Stimulated activated CD4-positive, alpha-beta T cell treated with anti-CD3 and anti-CD28 coated beads, Interleukin-12 subunit alpha, Interleukin-12 subunit beta, amount 100 ng/mL, for 4 hours (primary cell): ENCODE data around the gene WWOX.

Experiments
- DNase-seq: peaks from one replicate; pipeline ENCODE4 v3.0.0-alpha.2; 2020

Gene WWOX

DNA sequence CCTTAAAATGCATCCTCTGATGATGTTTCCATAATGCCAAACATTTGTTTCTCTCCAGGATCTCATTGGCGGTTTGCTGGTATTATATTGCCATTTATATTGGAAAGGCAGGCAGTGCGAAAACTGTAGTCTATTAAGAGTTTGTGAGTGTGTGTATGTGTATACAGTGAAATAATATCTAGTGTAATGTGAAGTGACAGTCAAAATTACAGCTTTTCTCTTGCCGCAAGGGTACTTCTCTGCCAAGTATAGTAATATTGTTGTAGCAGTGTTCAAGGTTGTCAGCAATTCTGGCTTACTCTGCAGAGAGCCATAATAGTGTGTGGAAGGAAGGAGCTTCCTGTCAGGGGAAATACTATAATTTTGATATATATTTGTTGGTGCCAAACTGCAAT is 178.6 kb downstream of the WWOX start:
- DNase-seq, result no peak

DNA sequence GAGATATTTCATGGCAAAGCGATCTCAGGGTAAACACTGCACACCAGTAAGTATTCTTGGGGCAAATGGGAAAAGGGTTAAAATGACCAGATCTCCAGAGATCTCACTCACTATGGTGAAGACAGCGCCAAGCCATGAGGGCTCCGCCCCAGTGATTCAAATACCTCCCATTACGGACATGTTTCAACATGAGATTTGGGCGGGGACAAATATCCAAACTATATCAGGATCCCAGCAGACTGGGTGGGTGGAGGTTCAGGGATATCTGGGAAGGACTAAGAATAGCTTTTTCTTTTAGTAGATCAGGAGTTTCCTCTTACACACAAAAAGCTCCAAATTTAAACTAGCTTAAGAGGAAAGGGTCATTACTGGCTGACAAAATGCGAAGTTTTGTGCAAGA is 181.7 kb downstream of the WWOX start:
- no peak for DNase-seq

DNA sequence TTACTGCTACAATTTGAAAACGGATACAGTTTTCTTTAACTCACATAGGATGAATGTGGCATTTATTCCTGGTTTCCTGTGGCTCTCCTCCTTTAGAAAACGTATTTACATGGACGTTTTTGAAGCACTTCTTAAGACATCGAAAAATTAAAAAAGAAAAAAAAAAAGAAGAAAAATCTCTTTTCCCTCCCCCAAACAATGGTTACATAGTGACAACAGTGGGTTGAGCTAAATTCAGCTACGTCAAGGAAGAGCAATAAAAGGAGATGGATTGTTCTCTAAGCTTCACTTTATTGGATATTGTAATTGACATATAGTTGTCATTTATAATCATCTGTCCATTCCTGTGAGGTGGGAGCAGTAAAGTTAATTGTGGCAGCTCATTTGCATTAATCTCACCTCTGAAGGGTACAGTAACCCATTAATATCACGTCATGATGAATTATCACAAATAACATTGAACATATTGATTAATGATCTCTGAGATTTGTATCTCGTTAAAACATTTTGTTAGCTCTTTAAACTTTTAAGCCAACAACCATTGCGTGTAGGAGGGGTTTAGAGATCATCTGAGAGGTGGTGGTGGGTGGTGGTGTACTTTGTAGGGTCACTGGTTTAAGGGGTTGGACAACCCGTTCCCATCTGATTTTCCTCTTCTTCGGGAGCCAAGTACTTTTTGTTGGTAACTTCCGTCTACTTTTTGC is 184.2 kb downstream of the WWOX start:
- DNase-seq, result no peak

DNA sequence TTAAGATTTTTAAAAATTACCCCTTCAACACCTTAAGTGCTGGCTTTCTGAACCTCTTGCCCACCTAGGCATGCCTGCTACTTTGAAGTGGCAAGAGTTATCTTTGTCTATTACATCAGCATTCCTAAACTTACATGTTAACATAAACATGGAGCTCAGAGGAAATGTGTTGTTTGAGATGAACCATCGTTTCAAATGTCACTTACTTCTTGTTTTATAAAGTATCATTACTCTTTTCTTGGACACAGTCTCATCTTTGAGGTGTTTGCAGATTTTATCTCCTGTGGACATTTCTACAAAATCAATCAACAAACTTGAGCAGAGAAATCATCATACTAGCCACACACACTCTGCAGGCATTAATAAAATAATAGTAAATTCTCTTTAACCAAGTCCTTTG is 184.9 kb downstream of the WWOX start:
- no peak for DNase-seq

DNA sequence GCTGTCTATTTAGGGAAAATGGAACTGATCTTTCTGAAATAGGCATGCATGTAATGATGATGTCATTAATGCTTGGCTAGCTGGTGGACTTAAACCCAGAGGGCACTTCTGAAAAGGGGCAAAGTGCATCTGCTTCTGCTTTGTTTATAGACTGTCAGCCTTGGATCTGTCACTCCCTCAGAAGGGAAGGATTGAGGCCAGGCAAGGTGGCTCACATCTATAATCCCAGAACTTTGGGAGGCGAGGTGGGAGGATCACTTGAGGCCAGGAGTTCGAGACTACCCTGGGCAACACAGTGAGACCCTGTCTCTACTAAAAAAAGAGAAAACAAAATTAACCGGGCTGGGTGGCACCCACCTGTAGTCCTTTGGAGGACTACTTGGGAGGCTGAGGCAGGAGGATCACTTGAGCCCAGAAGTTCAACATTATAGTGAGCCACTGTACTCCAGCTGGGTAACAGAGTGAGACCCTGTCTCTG is 185.5 kb downstream of the WWOX start:
- no peak for DNase-seq

DNA sequence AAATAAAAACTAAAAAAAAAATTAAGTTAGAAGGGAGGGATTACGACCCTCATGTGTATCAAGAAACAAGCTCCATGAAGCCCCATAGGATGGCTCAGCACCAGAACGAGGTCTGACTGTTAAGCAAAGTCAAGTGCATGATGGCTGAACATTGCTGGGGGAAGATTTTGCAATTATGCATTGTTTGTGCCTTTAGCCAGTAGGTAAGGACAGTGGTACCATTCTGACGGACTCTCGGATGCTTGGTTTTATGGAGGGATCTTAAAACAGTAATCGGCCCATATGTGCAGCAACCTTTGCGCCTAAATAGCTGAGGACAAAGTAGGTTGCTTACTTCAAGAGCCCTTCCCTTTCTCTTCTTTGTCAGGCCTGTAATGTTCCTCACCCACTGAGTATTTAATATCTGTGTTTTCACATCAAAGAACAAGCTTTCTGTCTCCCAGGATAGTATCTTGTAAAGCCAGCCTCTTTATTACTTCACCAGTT is 186.0 kb downstream of the WWOX start:
- no peak for DNase-seq

DNA sequence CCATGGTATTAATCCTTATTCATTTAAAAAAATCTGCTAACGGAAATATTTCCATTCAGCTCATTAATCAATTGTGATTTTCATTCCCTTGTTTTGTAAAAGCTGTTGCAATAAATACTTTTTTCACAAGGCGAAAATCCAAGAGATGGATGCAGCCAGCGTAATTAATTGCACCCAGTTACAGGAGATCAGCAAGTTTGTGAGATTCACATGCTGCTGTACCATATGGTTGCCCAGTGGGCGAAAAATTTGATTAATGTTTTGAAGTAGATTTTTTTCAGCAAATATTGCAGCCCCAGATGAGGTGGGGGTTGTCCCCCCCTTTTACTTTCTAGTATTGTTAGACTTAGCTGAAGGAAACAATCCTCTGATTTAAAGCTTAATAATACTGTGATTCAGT is 186.6 kb downstream of the WWOX start:
- no peak for DNase-seq

DNA sequence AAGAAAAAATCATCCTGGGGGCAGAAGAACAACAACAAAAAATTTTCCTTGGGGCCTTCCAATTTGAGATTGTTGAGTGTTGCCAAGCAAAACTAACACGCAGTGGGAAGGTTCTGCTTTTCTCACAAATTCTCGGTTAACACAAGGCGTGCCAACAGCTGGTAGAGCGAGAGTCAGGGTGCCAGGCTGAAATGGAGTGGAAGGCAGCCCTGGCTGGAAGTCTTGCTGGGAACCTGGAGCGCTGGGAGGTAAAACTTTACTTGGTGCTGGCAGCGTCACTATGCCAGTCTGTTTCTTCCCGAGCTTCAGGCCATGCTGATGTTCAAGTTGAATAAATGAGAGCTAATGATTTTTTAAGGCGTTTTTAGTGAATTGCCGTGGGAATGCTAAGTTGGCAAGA is 189.4 kb downstream of the WWOX start:
- no peak for DNase-seq

DNA sequence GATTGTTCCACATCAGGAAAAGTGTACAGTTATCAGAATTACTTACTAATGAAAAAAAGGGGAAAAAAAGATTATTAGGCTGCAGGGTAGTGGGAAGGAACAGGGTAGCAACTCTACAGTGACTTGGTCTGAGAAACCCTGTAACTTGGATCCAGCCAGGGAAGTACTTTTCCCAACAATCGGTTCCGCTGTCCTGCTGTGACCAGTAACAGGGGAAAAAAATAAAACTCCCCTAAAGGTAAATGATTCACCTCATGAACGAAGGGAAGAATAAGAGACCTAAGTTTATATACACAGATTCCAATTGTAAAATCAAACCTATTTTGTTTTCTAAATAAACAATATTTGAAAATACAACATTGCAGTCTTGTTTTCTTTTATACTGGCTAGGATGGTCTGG is 189.9 kb downstream of the WWOX start:
- no peak for DNase-seq

DNA sequence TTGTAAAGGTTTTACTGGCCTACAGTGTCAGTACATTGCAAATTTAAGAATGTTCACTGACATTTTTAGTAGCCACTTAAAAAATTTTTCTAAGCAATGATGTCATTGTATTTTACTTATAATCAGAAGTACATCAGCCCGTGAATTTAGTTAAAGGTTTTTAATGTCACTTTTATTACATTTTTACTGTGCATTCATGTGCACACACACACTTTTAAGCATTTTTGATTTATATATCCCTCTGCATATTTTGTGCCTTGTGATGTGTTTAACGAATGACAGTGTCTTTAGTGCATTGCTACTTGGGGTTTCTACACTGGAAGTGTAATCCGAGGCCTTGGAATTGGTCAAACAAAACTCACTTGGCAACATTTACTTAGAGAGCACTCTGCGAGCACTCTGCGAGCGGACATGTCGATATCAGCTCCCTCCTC is 190.4 kb downstream of the WWOX start:
- DNase-seq, result no peak

DNA sequence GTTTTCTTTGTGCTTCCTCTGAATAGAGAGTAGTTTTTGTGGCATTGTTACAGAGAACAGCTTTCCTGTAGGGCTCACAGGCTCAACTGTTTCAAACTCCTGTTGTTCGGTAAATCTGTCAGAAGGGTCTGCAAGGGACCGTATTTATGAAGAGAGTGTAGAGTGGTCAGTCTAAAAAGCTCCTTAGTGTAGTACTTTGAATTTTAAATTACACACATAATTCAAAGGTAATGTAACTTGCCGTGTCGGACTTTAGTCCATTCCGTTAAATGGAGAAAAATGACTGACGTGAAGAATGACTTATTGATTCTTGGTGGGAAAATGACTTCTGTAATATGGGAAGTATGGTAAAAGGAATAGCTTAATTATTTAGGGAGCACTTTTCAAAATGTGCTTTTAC is 190.9 kb downstream of the WWOX start:
- DNase-seq, result no peak

DNA sequence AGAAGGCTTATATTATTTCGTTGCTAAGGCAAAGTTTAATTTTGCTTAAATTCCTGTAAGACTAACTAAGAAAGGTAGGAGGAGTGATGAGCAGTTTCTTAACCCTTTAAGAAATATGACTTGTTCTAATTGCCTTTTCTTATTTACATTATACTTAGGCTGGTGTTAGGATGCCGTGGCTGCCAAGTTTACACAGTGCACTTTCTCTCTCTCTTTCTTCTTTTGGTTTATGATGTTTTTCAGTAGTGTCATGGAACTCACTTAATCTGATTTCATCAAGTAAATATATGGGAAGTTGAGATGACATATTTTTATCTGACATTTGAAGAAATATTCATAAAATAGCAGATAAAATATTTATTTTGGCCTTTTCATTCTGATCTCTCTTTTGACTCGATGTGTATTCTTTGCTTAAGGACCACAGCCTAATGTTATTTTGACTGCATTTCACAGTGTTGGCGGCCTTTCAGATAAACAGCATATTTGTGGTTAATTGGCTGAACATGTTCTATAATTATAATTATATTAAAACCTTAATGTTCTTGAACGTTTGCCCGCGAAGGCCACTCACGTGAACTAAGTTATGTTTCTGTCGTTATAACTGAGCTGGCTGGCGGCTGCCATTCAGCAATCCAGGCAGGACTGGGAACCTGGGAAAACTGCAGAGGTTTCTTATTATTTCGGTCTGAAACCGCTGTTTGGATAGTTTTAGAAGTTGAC is 191.6 kb downstream of the WWOX start:
- DNase-seq, result no peak

DNA sequence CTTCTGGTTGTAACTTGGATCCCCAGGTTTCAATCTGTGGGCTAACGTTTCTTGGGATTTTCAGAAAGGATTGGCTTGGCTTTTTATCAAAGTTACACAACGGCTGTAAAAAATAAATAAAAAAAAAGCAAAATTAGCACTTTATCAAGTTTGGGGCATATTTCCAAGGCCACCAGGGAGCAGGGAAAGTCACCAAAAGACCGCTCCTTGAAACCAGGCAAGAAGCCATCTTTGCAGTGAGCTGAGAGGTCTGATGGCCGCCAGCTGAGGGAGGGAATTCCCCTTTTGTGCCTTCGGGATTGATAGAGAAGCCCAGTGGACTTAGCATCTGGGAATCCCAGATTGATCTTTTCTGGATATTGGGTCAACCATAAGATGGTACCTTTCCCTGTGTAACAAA is 192.2 kb downstream of the WWOX start:
- no peak for DNase-seq

DNA sequence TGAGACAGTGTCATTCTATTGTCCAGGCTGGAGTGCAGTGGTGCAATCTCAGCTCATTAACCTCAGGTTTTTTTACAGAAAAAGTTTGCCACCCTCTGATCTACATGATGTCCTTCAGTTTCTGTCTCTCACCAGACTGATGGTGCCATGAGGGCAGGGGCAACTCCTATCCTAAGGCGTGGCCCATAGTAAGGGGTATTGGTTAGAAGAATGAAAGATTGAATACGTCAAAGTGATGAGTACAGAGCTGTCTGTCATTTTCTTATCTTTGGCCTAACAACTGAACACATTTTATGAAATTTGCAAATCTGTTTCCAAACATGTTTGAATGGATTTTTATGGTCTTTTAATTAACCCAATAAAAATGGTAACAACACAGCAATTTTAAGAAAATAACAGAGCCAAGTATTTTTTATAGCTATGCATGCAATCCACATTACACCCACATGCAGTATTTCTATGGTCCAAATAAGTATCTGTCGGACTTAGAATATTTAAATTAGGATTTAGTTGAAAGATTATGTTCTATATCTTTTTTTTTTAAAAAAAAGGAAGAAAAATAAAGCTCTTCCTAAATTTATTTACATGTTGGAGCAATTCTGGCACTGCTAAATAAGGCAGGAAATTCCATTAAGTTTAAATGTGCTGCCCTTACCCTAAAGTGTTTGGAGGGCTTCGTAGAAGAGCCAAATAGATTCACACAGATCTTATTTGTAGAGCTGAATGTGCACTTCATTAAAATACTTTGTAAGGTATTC is 192.8 kb downstream of the WWOX start:
- DNase-seq, result no peak

DNA sequence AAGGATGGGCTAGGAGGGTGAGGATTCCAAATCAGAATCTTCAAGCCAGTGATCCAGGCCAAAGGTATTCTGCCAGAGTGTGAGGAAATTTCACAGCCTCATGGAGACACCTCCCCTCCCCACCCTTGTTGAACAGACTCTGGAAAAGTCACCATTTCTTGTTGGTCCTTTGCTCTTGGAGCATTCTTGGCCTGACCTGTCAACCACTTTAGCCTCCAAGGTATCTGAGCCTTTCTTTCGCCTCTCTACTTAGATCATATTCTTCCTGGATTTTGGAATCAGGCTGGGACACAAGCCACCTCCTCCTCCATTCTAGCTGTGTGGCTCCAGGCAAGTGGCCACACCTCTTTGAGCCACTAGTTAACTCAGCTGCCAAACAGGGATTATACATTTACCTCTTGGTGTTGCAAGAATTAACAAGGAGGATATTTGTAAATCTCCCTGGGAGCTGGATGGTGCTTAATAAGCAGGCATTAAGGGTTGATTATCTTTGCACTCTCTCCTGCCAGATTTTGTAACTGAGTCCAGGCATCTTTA is 193.5 kb downstream of the WWOX start:
- DNase-seq, result no peak

DNA sequence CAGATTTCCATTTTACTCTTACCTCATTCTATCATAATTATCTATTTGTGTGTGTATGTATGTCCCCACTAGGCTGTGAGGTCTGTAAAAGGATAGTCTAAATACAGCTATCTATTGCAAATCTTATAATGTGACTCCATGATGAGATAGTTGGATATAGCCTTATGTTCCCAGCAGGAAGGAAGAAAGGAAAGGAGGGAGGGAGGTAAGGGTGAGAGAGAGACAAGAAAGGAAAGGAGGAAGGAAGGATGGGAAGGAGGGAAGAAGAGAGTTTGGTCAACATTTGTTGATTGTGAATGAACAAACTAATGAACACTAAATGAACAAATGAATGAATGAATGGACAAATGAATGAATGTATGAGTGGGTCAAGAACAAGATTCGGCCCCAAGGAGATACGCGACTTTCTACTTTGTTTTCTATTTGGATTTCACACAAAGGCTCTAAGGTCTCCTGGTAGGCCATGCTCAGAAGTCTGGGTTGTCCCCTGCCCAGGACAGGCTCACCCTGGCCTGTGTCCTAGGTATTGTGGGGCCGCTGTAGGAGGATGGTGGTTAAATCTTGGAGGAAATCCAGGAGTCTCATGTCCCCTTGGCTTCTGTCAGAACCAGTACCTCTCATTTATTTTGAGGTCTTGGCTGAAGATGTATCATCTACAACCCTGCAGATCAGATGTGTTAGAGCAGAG is 195.2 kb downstream of the WWOX start:
- no peak for DNase-seq

DNA sequence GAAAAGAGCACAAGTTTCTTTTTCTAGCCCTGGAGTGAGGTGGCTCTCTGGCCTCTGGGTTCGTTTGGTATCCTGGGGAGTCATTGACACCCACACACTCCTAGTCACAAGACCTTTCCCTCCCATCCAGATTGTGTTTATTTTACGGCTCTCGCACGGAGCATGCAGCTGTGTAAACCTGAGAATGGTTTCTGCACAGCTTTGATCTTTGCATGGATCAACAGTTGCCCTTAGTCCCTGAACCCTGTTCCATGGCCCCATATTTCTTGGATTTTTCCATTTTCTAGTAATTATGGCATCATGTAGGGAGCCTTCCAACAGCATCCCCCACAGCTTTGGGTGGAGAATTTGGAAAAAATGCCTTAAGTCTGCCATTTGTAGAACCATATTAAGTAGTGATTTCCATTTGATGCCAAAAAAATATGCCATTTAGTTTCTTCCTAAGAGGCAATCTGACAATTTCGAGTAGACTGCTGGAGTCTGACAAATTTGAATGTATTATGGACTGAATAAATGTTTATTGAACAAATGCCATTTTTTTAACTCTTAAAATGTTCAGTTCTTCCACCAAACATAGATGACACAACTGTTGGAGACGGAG is 197.7 kb downstream of the WWOX start:
- no peak for DNase-seq

DNA sequence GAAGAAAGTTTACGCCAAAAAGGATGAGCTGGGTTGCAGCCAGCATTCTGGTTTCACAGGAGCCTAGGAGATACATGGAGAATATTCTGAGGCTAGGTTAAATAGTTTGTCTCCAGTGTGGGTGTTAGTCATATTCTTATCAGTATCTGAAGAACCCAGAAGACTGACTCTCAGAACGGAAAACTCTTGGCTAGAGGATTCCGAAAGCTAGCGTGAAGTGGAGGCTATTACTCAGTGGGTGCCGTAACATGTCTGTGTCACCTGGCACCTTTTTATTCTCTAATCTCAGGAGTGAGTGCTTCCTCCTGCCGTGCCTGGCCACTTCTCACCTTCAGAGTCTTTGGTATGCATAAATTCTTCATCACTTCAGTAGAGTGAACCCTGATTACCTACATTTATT is 199.5 kb downstream of the WWOX start:
- no peak for DNase-seq

DNA sequence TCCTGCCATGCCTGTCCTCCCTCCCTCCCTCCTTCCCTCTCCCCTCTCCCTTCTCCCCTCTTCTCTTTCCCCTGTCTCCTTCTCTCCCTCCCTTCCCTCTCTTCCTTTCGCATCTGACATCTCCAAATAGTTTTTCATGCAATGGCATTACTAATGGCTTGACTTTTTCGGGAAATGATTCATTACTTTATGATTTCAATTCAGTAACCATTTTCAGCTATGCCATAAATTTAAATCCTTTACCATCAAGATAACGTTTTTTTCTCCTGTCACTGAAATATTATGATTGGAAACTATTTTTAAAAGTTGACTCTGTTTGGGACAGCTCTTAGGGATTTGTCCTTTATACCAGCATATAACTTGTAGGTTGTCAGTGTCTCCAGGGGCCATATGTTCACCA is 201.0 kb downstream of the WWOX start:
- DNase-seq, result no peak

DNA sequence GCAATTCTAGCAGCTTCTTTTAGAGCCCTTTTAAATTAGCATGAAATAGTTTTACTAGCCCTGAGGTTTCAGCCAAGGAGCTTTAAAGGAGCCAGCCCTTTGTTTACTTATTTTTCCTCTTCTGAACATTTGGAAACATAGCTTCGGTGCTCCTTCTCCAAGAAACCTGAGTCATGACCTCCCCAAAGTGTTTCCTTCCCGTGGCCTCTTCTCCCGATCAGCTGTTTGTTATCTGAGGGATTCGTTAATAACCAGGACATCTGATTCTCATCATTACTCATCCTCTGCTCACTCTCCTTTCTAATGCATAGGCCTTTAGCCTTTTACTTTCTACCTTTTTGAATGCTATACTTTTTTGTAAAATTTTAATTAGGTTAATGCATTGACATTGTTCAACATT is 204.5 kb downstream of the WWOX start:
- no peak for DNase-seq

DNA sequence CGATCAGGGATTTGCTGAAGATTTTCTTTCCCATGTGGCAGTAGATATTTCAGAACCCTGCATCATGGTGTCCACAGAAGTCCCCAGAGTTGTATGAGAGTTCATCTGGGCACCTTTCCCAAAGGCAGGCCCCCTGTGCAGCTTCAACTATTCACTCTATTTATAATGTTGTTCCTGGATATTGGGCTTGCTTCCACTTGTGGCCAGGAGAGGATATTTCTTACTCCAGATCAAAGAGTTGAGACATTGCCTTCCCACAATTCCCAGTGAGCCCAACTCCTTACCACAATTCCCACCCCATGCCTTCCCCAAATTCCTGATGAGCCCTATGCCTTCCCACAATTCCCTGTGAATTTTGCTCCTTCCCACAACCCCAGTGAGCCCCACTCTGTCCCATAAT is 206.9 kb downstream of the WWOX start:
- DNase-seq, result no peak

DNA sequence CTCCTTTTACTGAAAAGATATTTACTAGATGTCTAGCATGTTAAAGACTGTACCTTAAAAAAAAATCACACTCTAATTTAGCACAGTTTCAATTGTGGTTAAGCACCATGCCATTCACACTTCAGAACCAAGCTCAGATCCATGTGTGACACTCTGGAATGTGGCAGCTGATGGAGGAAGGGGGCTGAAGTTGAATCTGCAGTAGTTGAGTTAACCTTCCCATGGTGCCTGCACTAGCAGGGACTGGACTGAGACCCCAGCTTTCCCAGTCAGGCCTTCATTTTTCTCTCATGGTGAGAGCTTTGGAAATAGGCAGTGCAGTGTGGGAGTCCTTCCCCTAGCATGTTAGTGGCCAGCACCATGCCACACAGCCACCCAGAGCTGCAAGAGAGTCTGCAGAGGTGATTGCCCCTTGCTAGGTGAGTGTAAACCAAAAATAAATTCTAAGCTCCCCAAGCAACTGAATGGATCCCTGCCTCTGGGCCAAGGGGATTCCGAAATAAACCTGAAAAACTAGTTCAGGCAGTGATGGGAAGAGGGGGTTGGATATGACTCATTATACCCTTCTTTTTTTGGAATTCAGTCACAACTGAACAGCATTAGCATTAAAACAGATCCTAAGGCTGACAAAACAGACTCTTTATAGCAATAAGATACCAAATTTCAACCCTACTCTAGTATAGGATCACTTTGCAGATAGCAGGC is 208.5 kb downstream of the WWOX start:
- DNase-seq, result no peak
